Measurements from ENCODE around the gene ZNF132.
"Not testable (repeated sequence)": the region's sequence is repeated elsewhere in the genome, so short reads cannot be mapped to it uniquely, and the experiment has no call there.

Gene ZNF132

GRCh38 chr19:58439576-58440554 is at the start of gene ZNF132:
Gene ZNF132, minus strand, starts transcription at chr19:58440153. Its CDS starts 332 bp downstream, at chr19:58439821.
- peak within 1 kb of the TSS; percentile 96 for H3K27ac Mint-ChIP-seq
- H3K4me1 Mint-ChIP-seq: peaks cover 28% of the 10 kb centered on the region
- H3K36me3 Mint-ChIP-seq: peaks cover 50% of the 10 kb centered on the region
- peaks cover 63% of the 10 kb centered on the region for H3K9me3 Mint-ChIP-seq
- peak within 1 kb of the TSS; percentile 96 for H3K4me3 Mint-ChIP-seq
- peak; percentile 97 for DNase-seq
- CTCF ChIA-PET: no interaction called here
- peaks cover 3% of the 10 kb centered on the region for H3K27me3 Mint-ChIP-seq

DNA sequence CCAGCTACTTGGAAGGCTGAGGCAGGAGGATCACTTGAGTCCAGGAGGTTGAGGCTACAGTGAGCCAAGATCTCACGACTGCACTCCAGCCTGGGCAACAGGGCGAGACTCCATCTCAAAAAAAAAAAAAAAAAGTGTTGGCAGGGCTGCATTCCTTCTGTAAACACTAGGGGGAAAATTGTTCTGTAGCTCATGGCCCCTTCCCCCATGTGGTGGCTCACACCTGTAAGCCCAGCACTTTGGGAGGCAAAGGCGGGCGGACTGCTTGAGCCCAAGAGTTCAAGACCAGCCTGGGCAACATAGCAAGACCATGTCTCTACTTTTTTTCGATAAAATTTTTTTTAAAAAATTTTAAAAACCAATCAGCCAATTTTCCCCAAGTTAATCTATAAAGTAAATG is 44.4 kb upstream of the ZNF132 start:
- H3K27ac Mint-ChIP-seq: not testable (repeated sequence)

GRCh38 chr19:58483776-58484175 is 43.8 kb upstream of the ZNF132 start:
- Mint-ChIP-seq H3K27me3 (no peaks in the 10 kb centered on the region), H3K27ac (no peak overlapping the region), H3K4me3 (no peak overlapping the region), H3K9me3 (no peaks in the 10 kb centered on the region), H3K4me1 (peaks cover 2% of the 10 kb centered on the region), H3K36me3 (peaks cover 2% of the 10 kb centered on the region)
- CTCF ChIA-PET: interaction anchor here (1.0 kb wide), 1 partner anchor 36 kb away, joined by 3 read pairs; the partner anchor contains the start of gene ZBTB45
- DNase-seq: no peak

More for the DNA sequence above, 44.4 kb upstream of the ZNF132 start:
- not testable (repeated sequence) for H3K36me3 Mint-ChIP-seq, H3K4me1 Mint-ChIP-seq, H3K4me3 Mint-ChIP-seq, H3K27me3 Mint-ChIP-seq, H3K9me3 Mint-ChIP-seq, DNase-seq
- CTCF ChIA-PET: interaction anchor here (1.0 kb wide), 1 partner anchor 36 kb away, joined by 3 read pairs; the partner anchor contains the start of gene ZBTB45

DNA sequence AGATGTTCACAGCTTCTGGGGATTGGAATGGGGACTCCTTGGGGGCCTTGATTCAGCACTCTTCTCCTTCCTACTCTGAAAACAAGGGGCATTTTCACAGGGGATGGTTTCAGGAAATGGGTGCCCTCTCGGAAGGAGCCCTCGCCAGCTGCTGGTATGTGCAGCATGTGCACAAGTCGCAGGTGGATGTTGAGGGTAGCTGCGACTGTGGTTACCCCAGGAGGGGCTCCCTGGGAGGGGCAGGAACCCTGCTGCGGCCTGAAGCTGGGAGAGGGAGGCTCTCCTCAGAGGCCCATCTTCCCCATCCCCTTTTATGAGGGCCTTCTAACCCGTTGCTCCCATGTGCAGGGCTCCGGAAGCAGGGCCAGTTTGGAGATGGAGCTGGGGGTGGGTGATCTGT is 42.4 kb upstream of the ZNF132 start:
- peak overlapping the region; percentile 79 for H3K27ac Mint-ChIP-seq
- CTCF ChIA-PET: no interaction called here
- no peaks in the 10 kb centered on the region for H3K9me3 Mint-ChIP-seq
- no peak for DNase-seq
- H3K27me3 Mint-ChIP-seq: no peaks in the 10 kb centered on the region
- H3K4me1 Mint-ChIP-seq: peaks cover 3% of the 10 kb centered on the region
- H3K36me3 Mint-ChIP-seq: peaks cover 2% of the 10 kb centered on the region
- H3K4me3 Mint-ChIP-seq: no peak overlapping the region

GRCh38 chr19:58480831-58481230 is 40.9 kb upstream of the ZNF132 start:
- H3K27me3 Mint-ChIP-seq: no peaks in the 10 kb centered on the region
- no peak overlapping the region for H3K4me3 Mint-ChIP-seq
- H3K4me1 Mint-ChIP-seq: peaks cover 14% of the 10 kb centered on the region
- peaks cover 2% of the 10 kb centered on the region for H3K36me3 Mint-ChIP-seq
- CTCF ChIA-PET: no interaction called here
- peak overlapping the region; percentile 64 for H3K27ac Mint-ChIP-seq
- H3K9me3 Mint-ChIP-seq: no peaks in the 10 kb centered on the region
- no peak for DNase-seq

- Mint-ChIP-seq H3K27me3 (no peaks in the 10 kb centered on the region), H3K4me3 (no peak overlapping the region), H3K27ac (no peak overlapping the region), H3K4me1 (peaks cover 17% of the 10 kb centered on the region), H3K9me3 (no peaks in the 10 kb centered on the region), H3K36me3 (peaks cover 2% of the 10 kb centered on the region)
- CTCF ChIA-PET: no interaction called here
- DNase-seq: no peak
Measured at GRCh38 chr19:58480481-58480830, 40.5 kb upstream of the ZNF132 start.

DNA sequence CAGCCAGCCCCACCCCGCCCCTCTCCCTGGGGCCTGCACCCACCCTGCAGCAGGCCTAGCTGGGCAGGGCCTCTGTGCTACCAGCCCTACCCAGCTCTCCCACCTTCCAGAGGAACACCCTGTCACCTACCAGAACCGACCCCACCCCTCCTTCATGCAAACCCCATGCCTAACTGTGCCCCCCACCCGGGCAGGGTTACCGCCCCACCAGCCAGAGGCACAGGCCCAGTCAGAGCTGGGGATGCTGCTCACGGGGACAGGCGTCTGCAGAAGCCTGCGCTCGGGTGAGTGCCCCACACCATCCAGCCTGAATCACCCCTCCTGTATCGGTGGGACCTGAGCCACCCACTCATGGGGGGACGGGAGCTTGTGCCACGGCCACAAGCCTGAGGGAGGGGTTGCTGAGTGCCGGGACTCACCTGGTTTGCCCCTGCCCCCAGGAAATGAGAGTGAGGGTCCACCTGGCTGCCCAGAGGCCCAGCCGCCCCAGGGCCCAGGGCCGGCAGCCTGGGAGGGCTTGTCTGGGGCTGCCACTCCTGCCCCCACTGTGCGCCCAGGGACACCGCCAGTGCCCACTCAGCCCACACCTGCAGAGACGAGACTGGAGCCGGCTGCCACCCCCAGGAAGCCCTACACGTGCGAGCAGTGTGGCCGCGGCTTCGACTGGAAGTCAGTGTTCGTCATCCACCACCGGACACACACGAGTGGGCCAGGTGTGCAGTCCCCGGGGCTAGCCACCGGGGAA is 40.0 kb upstream of the ZNF132 start:
- DNase-seq: no peak
- CTCF ChIA-PET: no interaction called here
- no peaks in the 10 kb centered on the region for H3K9me3 Mint-ChIP-seq
- no peak overlapping the region for H3K27ac Mint-ChIP-seq
- H3K4me3 Mint-ChIP-seq: no peak overlapping the region
- H3K27me3 Mint-ChIP-seq: no peaks in the 10 kb centered on the region
- peaks cover 2% of the 10 kb centered on the region for H3K36me3 Mint-ChIP-seq
- H3K4me1 Mint-ChIP-seq: peaks cover 22% of the 10 kb centered on the region

- Mint-ChIP-seq H3K9me3 (no peaks in the 10 kb centered on the region), H3K4me3 (no peak overlapping the region), H3K27ac (no peak overlapping the region), H3K4me1 (peaks cover 29% of the 10 kb centered on the region), H3K27me3 (no peaks in the 10 kb centered on the region), H3K36me3 (peaks cover 2% of the 10 kb centered on the region)
- DNase-seq: no peak
- CTCF ChIA-PET: no interaction called here
Measured at GRCh38 chr19:58479303-58479702, 39.4 kb upstream of the ZNF132 start.

DNA sequence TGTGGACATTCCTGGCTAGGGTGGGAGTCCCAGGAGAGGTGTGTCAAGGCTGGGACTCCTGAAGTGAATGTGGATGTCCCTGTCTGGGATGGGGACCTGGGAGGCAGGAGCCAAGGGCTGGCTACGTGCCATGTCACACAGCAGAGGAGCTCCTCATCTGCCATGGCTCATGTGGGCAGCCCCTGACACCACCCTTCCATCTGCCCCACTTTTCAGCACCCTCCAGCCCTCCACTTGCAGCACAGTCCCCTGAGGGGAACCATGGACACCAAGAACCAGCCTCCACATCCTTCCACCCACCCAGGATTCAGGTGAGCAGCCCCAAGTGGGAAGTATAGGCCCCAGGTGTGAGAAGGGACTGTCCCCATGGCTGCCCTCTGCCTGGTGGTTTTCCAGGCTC is 37.9 kb upstream of the ZNF132 start:
- CTCF ChIA-PET: no interaction called here
- peaks cover 3% of the 10 kb centered on the region for H3K36me3 Mint-ChIP-seq
- no peak overlapping the region for H3K27ac Mint-ChIP-seq

GRCh38 chr19:58477130-58477529 is 37.2 kb upstream of the ZNF132 start:
- peak overlapping the region; percentile 94 for H3K4me3 Mint-ChIP-seq
- peaks cover 34% of the 10 kb centered on the region for H3K4me1 Mint-ChIP-seq
- no peaks in the 10 kb centered on the region for H3K9me3 Mint-ChIP-seq
- H3K27ac Mint-ChIP-seq: peak overlapping the region; percentile 98
- H3K27me3 Mint-ChIP-seq: no peaks in the 10 kb centered on the region
- peaks cover 7% of the 10 kb centered on the region for H3K36me3 Mint-ChIP-seq
- DNase-seq: no peak
- CTCF ChIA-PET: no interaction called here

More for the DNA sequence above, 37.9 kb upstream of the ZNF132 start:
- Mint-ChIP-seq H3K4me1 (peaks cover 34% of the 10 kb centered on the region), H3K4me3 (no peak overlapping the region), H3K27me3 (no peaks in the 10 kb centered on the region), H3K9me3 (no peaks in the 10 kb centered on the region)
- no peak for DNase-seq

- Mint-ChIP-seq H3K36me3 (peaks cover 7% of the 10 kb centered on the region), H3K27me3 (no peaks in the 10 kb centered on the region), H3K9me3 (no peaks in the 10 kb centered on the region), H3K4me3 (peak overlapping the region; percentile 94), H3K27ac (peak overlapping the region; percentile 98), H3K4me1 (peaks cover 34% of the 10 kb centered on the region)
- CTCF ChIA-PET: no interaction called here
- DNase-seq: peak; percentile 35
Measured at GRCh38 chr19:58476498-58477015, 36.6 kb upstream of the ZNF132 start.

DNA sequence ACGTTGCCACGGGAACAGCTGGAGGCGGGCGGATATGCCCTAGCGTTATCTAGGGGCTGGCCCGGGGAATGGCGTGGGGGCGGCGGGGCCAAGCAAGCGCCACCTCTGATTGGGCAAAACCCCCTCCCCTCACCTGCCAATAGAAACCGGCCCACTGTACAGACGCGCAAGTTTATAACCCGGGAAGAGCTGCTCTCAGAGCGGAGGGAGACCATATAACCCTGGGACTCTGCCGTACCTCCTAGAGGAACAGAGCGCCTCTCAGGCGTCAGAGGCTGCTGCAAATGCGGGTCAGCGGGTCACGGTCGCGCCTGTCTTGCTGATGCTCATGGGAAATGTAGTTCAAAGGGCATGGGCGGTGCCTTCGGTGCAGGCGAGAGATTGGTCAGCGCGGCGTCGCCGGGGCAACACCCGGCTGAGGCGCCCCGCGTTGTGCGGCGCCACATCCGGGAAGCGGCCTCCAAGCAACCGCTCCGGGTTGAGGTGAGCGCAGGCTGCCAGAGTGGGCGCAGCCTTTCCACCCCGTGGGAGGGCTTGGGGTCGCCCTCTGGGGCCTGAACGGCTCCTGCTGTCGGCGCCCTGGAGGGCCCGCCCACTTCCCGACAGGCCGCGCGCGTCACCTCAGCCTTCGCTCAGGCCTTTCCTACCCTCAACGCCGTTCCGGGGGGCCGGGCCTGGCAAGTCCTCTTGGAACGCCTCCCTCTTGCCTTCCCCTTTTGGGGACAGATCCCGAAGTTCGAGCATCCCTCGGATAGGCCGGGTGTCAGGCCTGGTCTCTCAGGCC is 36.0 kb upstream of the ZNF132 start, which contains the start of gene ZNF446:
ZNF446 (plus strand) TSS at position 639 of the 784 bp plus-strand sequence. CDS start 867 bp downstream, outside the sequence.
- H3K36me3 Mint-ChIP-seq: peaks cover 8% of the 10 kb centered on the region
- H3K27me3 Mint-ChIP-seq: no peaks in the 10 kb centered on the region
- peak; percentile 98 for DNase-seq
- peak within 1 kb of the TSS; percentile 94 for H3K4me3 Mint-ChIP-seq
- no peaks in the 10 kb centered on the region for H3K9me3 Mint-ChIP-seq
- H3K4me1 Mint-ChIP-seq: peaks cover 34% of the 10 kb centered on the region
- peak within 1 kb of the TSS; percentile 98 for H3K27ac Mint-ChIP-seq
- CTCF ChIA-PET: no interaction called here

GRCh38 chr19:58474997-58475713 is 35.2 kb upstream of the ZNF132 start:
- peak overlapping the region; percentile 98 for H3K27ac Mint-ChIP-seq
- no peaks in the 10 kb centered on the region for H3K9me3 Mint-ChIP-seq
- peaks cover 12% of the 10 kb centered on the region for H3K36me3 Mint-ChIP-seq
- peak overlapping the region; percentile 94 for H3K4me3 Mint-ChIP-seq
- no peaks in the 10 kb centered on the region for H3K27me3 Mint-ChIP-seq
- DNase-seq: no peak
- CTCF ChIA-PET: no interaction called here
- peaks cover 34% of the 10 kb centered on the region for H3K4me1 Mint-ChIP-seq
